Kidney (tissue), 14 donors: ENCODE results near the gene SPATA25. TPM values are rescaled to one million over a fixed set of nuclear protein-coding genes. Genes with fewer than 3 reads are reported as not detected.

Experiments used
- DNase-seq, 5 donors: peaks; one replicate each; pipeline ENCODE4 v3.0.0-alpha.2; 2013 to 2020
- FAIRE-seq: peaks from 2 replicates; lab custom pipeline; 2012; peaks lifted over from hg19 to GRCh38; lab: Jason Lieb, UNC
- H3K27ac ChIP-seq, 2 donors: one replicate each; pipeline ENCODE4 v1.7.0; 2013; ENCODE audit warnings: low read depth in 2 of 2, low read length in 2 of 2, inconsistent platforms in 1 of 2
- H3K27me3 ChIP-seq: one replicate; pipeline ENCODE4 v1.7.1; 2013; ENCODE audit warnings: low read length, inconsistent platforms; ENCODE audit not compliant: control insufficient read depth, insufficient read depth
- H3K36me3 ChIP-seq, 3 donors: one replicate each; pipeline versions ENCODE4 v1.7.0 to v1.7.1; 2013; ENCODE audit warnings: low read length in 3 of 3, control low read depth in 1 of 3, inconsistent platforms in 1 of 3; ENCODE audit not compliant: insufficient read depth in 3 of 3, control insufficient read depth in 2 of 3
- H3K4me1 ChIP-seq, 3 donors: one replicate each; pipeline versions ENCODE4 v1.7.0 to v1.7.1; 2013; ENCODE audit warnings: low read length in 3 of 3, inconsistent platforms in 1 of 3, low read depth in 1 of 3; ENCODE audit not compliant: control insufficient read depth in 2 of 3, insufficient read depth in 2 of 3
- H3K4me3 ChIP-seq, 3 donors: one replicate each; pipeline versions ENCODE4 v1.7.0 to v1.8.1; 2013; ENCODE audit warnings: low read length in 3 of 3, control low read depth in 1 of 3, inconsistent platforms in 1 of 3
- H3K9ac ChIP-seq, 3 donors: one replicate each; pipeline versions ENCODE4 v1.7.0 to v1.7.1; 2013; ENCODE audit warnings: low read length in 3 of 3, control low read depth in 1 of 3, inconsistent platforms in 1 of 3
- H3K9me3 ChIP-seq, 3 donors: one replicate each; pipeline versions ENCODE4 v1.7.0 to v1.7.1; 2013; ENCODE audit warnings: low read length in 3 of 3, control low read depth in 1 of 3, inconsistent platforms in 1 of 3; ENCODE audit not compliant: control insufficient read depth in 2 of 3, insufficient read depth in 1 of 3
- CTCF ChIP-seq: IDR thresholded peaks from 3 replicates; pipeline ENCODE4 v1.5.1; 2012; ENCODE audit warnings: mild to moderate bottlenecking, moderate library complexity, borderline replicate concordance; ENCODE audit not compliant: insufficient read depth; ENCODE audit errors: extremely low read depth
- intact Hi-C: fragments of 100-400 bp; cut with DNase I; formaldehyde crosslinking; loops from one replicate; pipeline ENCODE4 v1.11.1; 2022
- polyA plus RNA-seq: library from polyadenylated mRNA; stranded (reverse); fragments of 350-450 nt; fragmentation: Illumina TruSeq; extraction: RNeasy Lipid Tissue Mini Kit (QIAGEN cat#74804); gene quantifications from one replicate; pipeline ENCODE4 v1.2.3, GENCODE V29; 2014; ENCODE audit warnings: low read depth, low replicate concordance; ENCODE audit not compliant: insufficient read depth
- total RNA-seq: library from RNA; stranded (reverse); fragmentation: NEBNext Ultra II Directional; extraction: Animal tissue kit (Norgen Biotek cat#: 25700); gene quantifications from one replicate; pipeline ENCODE4 v1.2.1, GENCODE V29; 2021
- donor health status: control.
- donor health status: control.
- donor health status: control.
- donor health status: control.
- donor health status: control.
- donor health status: DM: yes; HTN: yes; CAD: no.
- donor health status: Normal renal cell carcinoma (clear cell type).

SPATA25 gene
- total and polyA plus RNA-seq, 2 donors from 2014 or later: 6.7 TPM

GRCh38 chr20:45853484-45853883 lies 33.9 kb downstream of the SPATA25 start:
- intact Hi-C loops: no loop called here
- DNase-seq: no peak
- peaks cover 0 to 25% (median 7%) of the 10 kb centered on the region in 3 donors for H3K4me1 ChIP-seq
- TF ChIP-seq CTCF: no peak
- no peak overlapping the region for H3K9ac ChIP-seq
- H3K4me3 ChIP-seq: no peak overlapping the region
- no peak for FAIRE-seq
- H3K9me3 ChIP-seq: no peaks in the 10 kb centered on the region
- H3K27me3 ChIP-seq: no peaks in the 10 kb centered on the region
- peaks cover 0 to 5% (median 2%) of the 10 kb centered on the region in 3 donors for H3K36me3 ChIP-seq
- H3K27ac ChIP-seq: no peak overlapping the region

- Histone ChIP-seq H3K27me3 (no peaks in the 10 kb centered on the region), H3K27ac (no peak overlapping the region), H3K4me1 (peaks cover 0 to 20% (median 7%) of the 10 kb centered on the region in 3 donors), H3K36me3 (peaks cover 2 to 5% (median 4%) of the 10 kb centered on the region in 3 donors), H3K4me3 (no peak overlapping the region), H3K9me3 (no peaks in the 10 kb centered on the region), H3K9ac (no peak overlapping the region)
- no peak for TF ChIP-seq CTCF
- no peak for FAIRE-seq
- DNase-seq: peak in 1 of 5 donors; percentile 27
- intact Hi-C loops: no loop called here
Observed at GRCh38 chr20:45852326-45852725, 35.1 kb downstream of the SPATA25 start.

GRCh38 chr20:45851501-45851900 lies 35.9 kb downstream of the SPATA25 start:
- H3K27me3 ChIP-seq: no peaks in the 10 kb centered on the region
- H3K36me3 ChIP-seq: peaks cover 2 to 5% (median 5%) of the 10 kb centered on the region in 3 donors
- DNase-seq: no peak
- no peak overlapping the region for H3K27ac ChIP-seq
- H3K9ac ChIP-seq: no peak overlapping the region
- no peak for FAIRE-seq
- no peak for TF ChIP-seq CTCF
- H3K9me3 ChIP-seq: no peaks in the 10 kb centered on the region
- intact Hi-C loops: no loop called here
- H3K4me3 ChIP-seq: no peak overlapping the region
- peaks cover 0 to 17% (median 7%) of the 10 kb centered on the region in 3 donors for H3K4me1 ChIP-seq

- H3K27ac ChIP-seq: no peak overlapping the region
- H3K9ac ChIP-seq: no peak overlapping the region
- no peak for DNase-seq
- intact Hi-C loops: no loop called here
- TF ChIP-seq CTCF: no peak
- H3K4me1 ChIP-seq: peaks cover 0 to 12% (median 3%) of the 10 kb centered on the region in 3 donors
- H3K4me3 ChIP-seq: no peak overlapping the region
- H3K9me3 ChIP-seq: no peaks in the 10 kb centered on the region
- H3K36me3 ChIP-seq: peaks cover 3 to 10% (median 7%) of the 10 kb centered on the region in 3 donors
- FAIRE-seq: no peak
- no peaks in the 10 kb centered on the region for H3K27me3 ChIP-seq
Observed at GRCh38 chr20:45850926-45851325, 36.5 kb downstream of the SPATA25 start.
